ENCODE measurements around the gene ICA1L. TPM values are rescaled to one million over a fixed set of nuclear protein-coding genes. Genes with fewer than 3 reads are reported as not detected.

ICA1L gene
- total and polyA plus RNA-seq, 2 of the 13 experiments (the other 11 are each of a cell fraction or from before 2014, with no cell fraction given), result 1.5 to 2.4 TPM

DNA sequence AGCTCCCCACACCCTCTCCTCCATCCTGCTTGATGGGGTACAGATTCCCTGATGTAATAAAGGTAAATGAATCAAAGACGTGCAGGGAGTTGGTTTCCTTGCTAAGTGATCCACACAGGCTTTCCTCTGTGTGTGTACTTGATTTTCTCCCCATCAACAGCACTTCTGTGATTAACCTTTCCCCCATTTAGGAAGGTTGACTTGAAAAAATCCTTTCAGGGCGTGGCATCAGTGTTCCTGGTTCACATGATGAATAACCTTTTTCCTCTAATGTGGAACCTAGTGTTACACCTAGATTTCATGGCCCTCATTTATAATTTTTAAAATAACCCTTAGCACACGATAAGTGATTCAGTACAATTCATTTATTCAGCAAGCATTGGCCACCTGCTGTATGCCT lies 115.0 kb downstream of the ICA1L start (continued):
- TF ChIP-seq, protein P1, sequence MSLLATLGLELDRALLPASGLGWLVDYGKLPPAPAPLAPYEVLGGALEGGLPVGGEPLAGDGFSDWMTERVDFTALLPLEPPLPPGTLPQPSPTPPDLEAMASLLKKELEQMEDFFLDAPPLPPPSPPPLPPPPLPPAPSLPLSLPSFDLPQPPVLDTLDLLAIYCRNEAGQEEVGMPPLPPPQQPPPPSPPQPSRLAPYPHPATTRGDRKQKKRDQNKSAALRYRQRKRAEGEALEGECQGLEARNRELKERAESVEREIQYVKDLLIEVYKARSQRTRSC (CRISPR knock-in tag; IDR thresholded peaks at IDR 0.05; ENCODE audit: low read depth), result no peak
- no peak for TF ChIP-seq TP53 (CRISPR knock-in tag; conservative IDR thresholded peaks at IDR 0.05)
- no peak for TF ChIP-seq HNRNPK (IDR thresholded peaks at IDR 0.05; ENCODE audit: low read depth, low read length, poor library complexity, severe bottlenecking)

DNA sequence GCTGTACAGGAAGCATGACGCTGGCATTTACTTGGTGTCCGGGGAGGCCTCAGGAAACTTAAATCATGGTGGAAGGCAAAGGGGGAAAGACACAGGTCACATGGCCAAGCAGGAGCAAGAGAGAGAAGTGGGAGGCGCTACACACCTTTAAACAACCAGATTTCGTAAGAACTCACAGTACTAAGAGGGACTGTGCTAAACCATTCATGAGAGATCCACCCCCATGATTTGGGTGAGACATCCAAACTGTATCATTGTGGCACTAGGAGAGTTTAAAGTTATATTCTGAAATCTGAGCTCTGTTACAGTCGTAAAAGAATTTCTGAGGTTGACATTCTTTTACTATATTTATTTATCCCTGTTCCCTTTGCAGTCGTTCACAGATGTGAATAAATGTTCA lies 116.6 kb downstream of the ICA1L start:
- no TSS peak for BruUV-seq (replicated peaks)
- Histone ChIP-seq H3K27me3 (ENCODE audit: control insufficient read depth in 1 of 2, insufficient read depth in 2 of 2, low read length in 2 of 2) (no peaks in the 10 kb centered on the region), H2AFZ (ENCODE audit: low read length) (no peak overlapping the region), H3K36me3 (replicated peaks in 1 of 2; ENCODE audit: control insufficient read depth in 1 of 2, insufficient read depth in 2 of 2, low read length in 2 of 2) (peaks cover 7 to 50% of the 10 kb centered on the region in 2 experiments), H3K9me3 (ENCODE audit: low read length) (no peaks in the 10 kb centered on the region), H3K27ac (ENCODE audit: extremely low read length, insufficient read depth, low read length) (no peak overlapping the region), H3K79me2 (ENCODE audit: insufficient read depth, low read length) (no peaks in the 10 kb centered on the region), H3K4me3 (replicated peaks in 1 of 3; ENCODE audit: insufficient read depth in 1 of 3, low read depth in 2 of 3, low read length in 3 of 3) (no peak overlapping the region), H3K4me2 (ENCODE audit: low read depth, low read length) (no peak overlapping the region), H4K20me1 (ENCODE audit: insufficient read depth, low read length) (no peaks in the 10 kb centered on the region), H3K9ac (ENCODE audit: insufficient read depth, low read depth, low read length) (no peak overlapping the region), H3K4me1 (ENCODE audit: insufficient read depth, low read length) (peaks cover 8% of the 10 kb centered on the region; the same call in 1 of the 2 replicates)
- no peak for FAIRE-seq
- ChIA-PET CTCF (ENCODE audit: low intra/inter-chr PET ratio, low total read pairs) (no interaction called here), POLR2A (no interaction called here)
- ATAC-seq, result no peak; the same call in 2 of the 3 replicates
- WGBS (ENCODE audit: low lambda C conversion rate), result 93% methylated on average over 6 of the region's 6 CpGs
- in situ Hi-C loops (cut with HindIII; ENCODE audit: extremely low pct_ligation_motif_present, low pct_unique_long_range_greater_than_20kb) (no loop called here), intact Hi-C loops (cut with micrococcal nuclease; ENCODE audit: unreplicated experiment) (no loop called here)
- no peak for DNase-seq (ENCODE audit: low spot score)
- no peak for TF ChIP-seq ZNF720 (CRISPR knock-in tag; IDR thresholded peaks at IDR 0.05)
- no peak for TF ChIP-seq RBAK (CRISPR knock-in tag; IDR thresholded peaks at IDR 0.05)
- no peak for TF ChIP-seq NFYB (CRISPR knock-in tag; IDR thresholded peaks at IDR 0.05)
- no peak for TF ChIP-seq ZBTB26 (CRISPR knock-in tag; IDR thresholded peaks at IDR 0.05; ENCODE audit: borderline replicate concordance)
- TF ChIP-seq RCOR2 (CRISPR knock-in tag; IDR thresholded peaks at IDR 0.05), result no peak
- TF ChIP-seq ZNF430 (CRISPR knock-in tag; IDR thresholded peaks at IDR 0.05), result no peak
- TF ChIP-seq DPF2 (CRISPR knock-in tag; IDR thresholded peaks at IDR 0.05; ENCODE audit: borderline replicate concordance, low read depth), result no peak
- TF ChIP-seq ZNF652 (CRISPR knock-in tag; IDR thresholded peaks at IDR 0.05; ENCODE audit: borderline replicate concordance, low read depth), result no peak
- TF ChIP-seq TCF7 (IDR thresholded peaks at IDR 0.05; ENCODE audit: low read depth), result no peak
- TF ChIP-seq ZNF672 (CRISPR knock-in tag; IDR thresholded peaks at IDR 0.05), result no peak
- no peak for TF ChIP-seq ZNF670 (CRISPR knock-in tag; IDR thresholded peaks at IDR 0.05; ENCODE audit: borderline replicate concordance)
- TF ChIP-seq ZNF761 (CRISPR knock-in tag; conservative IDR thresholded peaks at IDR 0.05), result no peak
- TF ChIP-seq FOXC1 (CRISPR knock-in tag; IDR thresholded peaks at IDR 0.05; ENCODE audit: borderline replicate concordance), result no peak
- no peak for TF ChIP-seq ZNF275 (CRISPR knock-in tag; IDR thresholded peaks at IDR 0.05; ENCODE audit: borderline replicate concordance)
- TF ChIP-seq, protein P2, sequence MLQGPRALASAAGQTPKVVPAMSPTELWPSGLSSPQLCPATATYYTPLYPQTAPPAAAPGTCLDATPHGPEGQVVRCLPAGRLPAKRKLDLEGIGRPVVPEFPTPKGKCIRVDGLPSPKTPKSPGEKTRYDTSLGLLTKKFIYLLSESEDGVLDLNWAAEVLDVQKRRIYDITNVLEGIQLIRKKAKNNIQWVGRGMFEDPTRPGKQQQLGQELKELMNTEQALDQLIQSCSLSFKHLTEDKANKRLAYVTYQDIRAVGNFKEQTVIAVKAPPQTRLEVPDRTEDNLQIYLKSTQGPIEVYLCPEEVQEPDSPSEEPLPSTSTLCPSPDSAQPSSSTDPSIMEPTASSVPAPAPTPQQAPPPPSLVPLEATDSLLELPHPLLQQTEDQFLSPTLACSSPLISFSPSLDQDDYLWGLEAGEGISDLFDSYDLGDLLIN (CRISPR knock-in tag; IDR thresholded peaks at IDR 0.05; ENCODE audit: borderline replicate concordance), result no peak
- TF ChIP-seq ZNF749 (CRISPR knock-in tag; IDR thresholded peaks at IDR 0.05; ENCODE audit: borderline replicate concordance), result no peak

Measured in HepG2 (cell line).